Epidermal melanocyte (primary cell): ENCODE measurements around the gene RPH3AL.
"Not testable (repeated sequence)": the region's sequence is repeated elsewhere in the genome, so short reads cannot be mapped to it uniquely, and the experiment has no call there.

ENCODE experiments used
- DNase-seq: peaks from one replicate; pipeline ENCODE4 v3.0.0; 2011; ENCODE audit warnings: low spot score; ENCODE audit not compliant: insufficient read length

RPH3AL gene

DNA sequence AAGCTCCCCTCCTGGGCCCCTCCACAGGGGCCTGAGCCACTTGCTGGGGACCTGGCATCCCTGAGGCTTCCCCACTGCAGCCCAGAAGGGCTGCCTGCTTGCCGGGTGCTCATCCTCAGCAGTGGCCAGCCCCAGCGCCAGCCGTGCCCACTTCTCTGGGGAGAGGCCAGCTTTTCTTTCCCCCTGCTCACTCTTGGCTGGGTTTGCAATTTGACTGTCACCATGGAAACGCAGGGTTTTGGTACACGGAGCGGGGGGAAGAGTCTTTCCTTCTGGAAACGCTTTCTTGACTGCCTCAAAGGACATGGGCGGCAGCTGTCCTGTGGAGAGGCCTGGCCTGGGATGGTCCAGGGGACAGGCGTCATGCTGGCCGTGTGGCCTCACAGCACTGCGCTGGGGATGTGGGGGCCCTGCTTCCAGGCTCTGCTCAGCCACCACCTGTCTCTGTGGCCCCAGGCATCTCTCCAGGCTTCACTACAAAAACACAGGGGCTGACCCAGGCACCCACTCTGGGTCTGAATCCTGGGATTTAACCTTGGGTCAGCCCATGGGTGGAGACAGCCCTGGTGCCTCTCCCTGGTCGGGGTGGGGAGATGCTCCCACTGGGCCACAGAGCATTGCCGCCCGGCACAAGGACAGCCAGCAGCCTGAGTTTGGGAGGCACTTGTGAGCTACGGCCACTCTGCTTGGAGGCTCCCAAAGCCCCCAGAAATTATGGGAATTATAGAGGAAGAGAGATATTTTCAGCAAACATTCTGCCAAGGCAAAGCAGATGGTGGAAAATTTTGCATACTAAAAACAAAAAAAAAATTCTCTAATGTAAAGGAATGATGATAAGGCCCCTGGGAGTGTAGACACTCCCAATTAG lies 125.3 kb downstream of the RPH3AL start:
- no peak for DNase-seq

GRCh38 chr17:226108-227077 lies 126.2 kb downstream of the RPH3AL start:
- no peak for DNase-seq

DNA sequence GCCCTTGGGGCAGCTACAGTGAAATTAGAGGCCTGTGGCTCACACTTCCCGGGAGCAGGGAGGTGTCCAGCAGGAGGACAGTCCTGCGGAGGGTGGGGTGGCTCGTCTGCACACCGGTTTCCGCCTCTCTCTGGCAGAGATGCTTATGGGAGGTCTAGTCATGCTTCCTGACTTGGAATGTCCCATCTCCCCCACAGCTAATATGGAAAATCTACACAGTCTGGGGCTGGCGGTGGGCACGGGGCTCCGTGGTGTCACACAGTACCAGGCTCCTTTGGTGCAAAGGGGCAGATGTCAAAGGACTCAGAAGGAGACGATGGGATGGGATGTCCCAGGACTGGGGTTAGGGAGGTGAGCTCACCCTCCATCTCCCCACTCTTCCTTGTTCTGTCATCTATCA lies 127.1 kb downstream of the RPH3AL start:
- no peak for DNase-seq

- not testable (repeated sequence) for DNase-seq
Observed at GRCh38 chr17:224576-224975, 128.0 kb downstream of the RPH3AL start.

DNA sequence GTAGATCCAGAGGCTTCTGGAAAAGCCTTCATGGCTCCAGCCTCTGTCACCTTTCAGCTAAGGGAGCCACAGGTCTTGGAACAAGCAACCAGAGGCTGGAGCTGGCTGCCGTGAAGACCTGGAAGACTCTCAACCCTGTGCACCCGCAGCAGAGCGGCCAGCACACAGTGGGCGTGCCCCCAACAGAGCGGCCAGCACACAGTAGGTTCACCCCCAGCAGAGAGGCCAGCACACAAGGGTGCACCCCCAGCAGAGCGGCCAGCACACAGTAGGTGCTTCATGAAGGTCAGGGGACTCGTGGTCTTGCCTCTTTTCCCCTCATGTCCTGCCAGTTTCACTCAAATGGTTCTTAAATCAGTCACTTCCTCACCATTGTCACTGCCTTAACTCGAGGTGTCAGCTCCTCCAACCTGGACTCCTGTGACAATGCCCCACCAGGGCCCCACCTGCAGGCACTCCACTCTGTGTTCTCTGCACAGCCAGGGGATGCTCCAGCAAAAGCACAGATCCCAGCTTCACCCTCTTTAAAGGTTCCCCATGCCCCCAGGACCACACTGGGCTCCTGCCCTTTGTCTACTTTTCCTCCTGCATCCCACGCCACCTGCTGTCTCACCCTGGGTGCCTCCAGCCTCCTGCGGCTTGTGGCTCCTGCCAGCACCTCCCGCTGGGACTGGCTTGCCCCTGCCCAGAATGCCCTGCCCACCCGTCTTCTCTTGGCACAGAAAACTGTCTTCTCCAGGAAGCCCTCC lies 128.7 kb downstream of the RPH3AL start:
- no peak for DNase-seq

DNA sequence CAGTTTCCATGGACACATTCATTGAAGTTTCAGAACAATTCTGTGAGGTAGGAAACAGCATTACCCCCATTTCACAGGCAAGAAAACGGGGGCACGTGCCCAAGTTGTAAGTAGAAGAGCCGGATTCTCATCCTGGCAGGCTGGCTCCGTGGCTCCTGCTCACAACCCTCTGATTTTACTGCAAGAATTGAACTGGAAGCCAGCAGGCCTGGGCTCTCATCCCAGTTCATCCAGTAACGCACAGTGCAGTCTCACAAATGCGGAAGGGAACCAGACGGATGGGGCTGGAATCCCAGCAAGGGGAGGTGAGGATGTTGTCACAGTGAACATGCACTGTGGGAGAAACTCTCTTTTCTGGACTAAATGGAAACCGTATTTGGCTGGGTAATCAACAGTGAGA lies 130.4 kb downstream of the RPH3AL start:
- no peak for DNase-seq

DNA sequence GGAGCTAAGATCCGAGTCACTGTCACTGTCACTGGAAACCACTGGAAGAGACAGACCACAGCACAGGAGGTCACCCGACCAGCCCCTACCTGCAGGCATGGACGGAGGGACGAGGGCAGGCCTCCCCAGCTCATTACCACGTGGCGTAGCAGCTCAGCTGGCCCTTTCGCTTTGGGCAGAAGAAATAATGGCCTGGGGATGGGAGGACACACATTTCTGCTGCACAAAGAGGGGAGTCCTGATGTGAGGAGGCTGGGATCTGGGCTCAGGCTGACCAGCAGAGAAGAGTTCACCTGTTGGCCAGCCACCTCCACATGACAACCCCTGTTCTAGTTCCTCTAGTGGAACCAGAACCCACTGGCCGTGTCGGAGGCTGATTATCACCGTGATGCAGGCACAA lies 132.9 kb downstream of the RPH3AL start:
- DNase-seq, result no peak

GRCh38 chr17:218432-219110 lies 134.0 kb downstream of the RPH3AL start:
- no peak for DNase-seq

- no peak for DNase-seq
Observed at GRCh38 chr17:216625-217024, 136.0 kb downstream of the RPH3AL start.

DNA sequence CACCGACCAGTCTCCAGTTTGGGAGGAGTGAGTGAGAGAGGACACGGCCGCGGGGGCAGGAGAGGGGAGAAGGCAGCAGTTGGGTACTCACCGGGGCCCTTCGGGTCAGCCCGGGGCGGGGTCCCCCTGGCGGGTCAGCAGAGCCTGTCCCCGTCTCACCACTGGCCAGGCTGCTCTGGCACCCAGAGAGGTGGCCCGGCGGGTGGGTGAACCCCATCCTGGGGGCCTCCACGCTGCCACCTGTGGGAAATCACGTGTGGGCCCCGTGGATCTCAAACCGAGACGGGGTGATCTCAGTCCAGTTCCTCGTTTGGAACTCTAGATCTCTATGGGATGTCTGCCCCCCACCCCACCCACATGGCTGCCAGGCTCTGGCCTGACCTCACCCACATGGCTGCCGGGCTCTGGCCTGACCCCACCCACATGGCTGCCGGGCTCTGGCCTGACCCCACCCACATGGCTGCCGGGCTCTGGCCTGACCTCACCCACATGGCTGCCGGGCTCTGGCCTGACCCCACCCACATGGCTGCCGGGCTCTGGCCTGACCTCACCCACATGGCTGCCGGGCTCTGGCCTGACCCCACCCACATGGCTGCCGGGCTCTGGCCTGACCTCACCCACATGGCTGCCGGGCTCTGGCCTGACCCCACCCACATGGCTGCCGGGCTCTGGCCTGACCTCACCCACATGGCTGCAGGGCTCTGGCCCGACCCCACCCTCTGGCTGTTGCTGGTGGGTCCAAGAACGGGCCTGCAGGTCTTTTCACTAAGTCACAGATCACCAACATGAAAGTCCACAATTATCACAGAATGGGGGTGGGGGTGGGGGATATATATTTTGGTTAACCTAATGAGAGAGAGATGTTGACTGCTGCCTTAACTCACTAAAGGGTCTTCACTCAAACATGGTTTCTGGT lies 136.8 kb downstream of the RPH3AL start:
- not testable (repeated sequence) for DNase-seq

GRCh38 chr17:214881-215331 lies 137.7 kb downstream of the RPH3AL start:
- no peak for DNase-seq

GRCh38 chr17:213286-214105 lies 139.1 kb downstream of the RPH3AL start:
- no peak for DNase-seq

DNA sequence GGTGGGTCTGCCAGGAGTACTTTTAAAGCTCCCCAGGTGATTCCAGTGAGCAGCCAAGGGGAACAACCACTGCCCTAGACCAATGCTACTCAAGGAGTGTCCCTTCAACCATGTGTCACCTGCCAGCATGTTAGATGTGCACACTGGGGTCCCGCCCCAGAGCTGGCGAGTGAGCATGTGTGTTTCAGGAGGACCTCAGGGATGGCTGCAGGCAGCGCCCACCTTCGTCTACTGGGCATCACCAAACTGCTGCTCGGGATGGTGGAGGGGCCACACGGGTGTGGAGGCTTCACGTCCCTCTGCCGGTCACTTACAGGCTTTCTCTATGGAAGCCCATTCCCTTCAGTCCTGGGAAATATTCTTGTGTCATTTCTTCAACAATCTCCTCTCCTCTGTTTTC lies 142.2 kb downstream of the RPH3AL start:
- DNase-seq, result no peak

- no peak for DNase-seq
Observed at GRCh38 chr17:208429-208828, 144.2 kb downstream of the RPH3AL start.

- no peak for DNase-seq
Observed at GRCh38 chr17:207775-208174, 144.8 kb downstream of the RPH3AL start.

DNA sequence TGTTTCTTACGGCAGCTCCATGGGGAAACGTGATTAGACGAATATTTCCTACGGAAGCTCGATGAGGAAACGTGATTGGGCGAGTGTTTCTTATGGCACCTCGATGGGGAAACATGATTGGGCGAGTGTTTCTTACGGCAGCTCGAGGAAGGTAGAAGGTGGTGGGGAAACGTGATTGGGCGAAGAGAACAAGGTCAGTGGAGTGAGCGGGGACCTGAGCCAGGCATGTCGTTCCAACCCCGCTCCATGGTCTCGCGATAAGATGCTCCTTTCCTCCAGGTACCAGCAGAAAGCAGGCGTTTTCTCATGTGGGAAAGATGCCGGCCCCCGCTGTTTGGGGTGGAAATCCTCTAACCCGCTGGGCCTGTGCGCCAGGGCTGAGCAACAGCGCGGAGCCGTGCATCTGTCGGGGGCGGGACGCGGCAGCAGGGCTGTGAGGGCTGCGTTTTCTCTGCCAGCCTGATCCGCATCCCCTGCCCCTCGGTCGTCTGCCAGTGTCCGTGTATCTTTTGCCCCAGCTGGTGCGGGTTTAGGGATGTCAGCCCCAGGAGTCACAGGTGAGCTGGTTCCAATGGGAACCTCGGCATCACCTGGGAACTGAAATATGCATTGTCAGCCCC lies 145.6 kb downstream of the RPH3AL start:
- DNase-seq, result no peak

DNA sequence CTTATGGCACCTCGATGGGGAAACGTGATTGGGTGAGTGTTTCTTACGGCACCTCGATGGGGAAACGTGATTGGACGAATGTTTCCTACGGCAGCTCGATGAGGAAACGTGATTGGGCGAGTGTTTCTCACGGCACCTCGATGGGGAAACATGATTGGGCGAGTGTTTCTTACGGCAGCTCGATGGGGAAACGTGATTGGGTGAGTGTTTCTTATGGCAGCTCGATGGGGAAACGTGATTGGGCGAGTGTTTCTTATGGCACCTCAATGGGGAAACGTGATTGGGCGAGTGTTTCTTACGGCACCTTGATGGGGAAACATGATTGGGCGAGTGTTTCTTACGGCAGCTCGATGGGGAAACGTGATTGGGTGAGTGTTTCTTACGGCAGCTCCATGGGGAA lies 146.1 kb downstream of the RPH3AL start:
- not testable (repeated sequence) for DNase-seq

- DNase-seq, result no peak
Observed at GRCh38 chr17:205817-206216, 146.8 kb downstream of the RPH3AL start.
